SU-DHL-6 (cell line): ENCODE results near the gene C16orf54.

ENCODE experiments used
- CTCF ChIP-seq: fragments of 200-600 bp; sonication (generic); IDR thresholded peaks from one replicate; pipeline ENCODE4 v1.5.1; 2017; ENCODE audit warnings: antibody characterized with exemption, mild to moderate bottlenecking, low read length, moderate library complexity; ENCODE audit not compliant: insufficient read depth, poor library complexity, severe bottlenecking
- EZH2phosphoT487 ChIP-seq: fragments of 200-600 bp; sonication (generic), shearing (Covaris generic); conservative IDR thresholded peaks from 2 replicates; pipeline ENCODE4 v1.6.1; 2018; ENCODE audit warnings: mild to moderate bottlenecking, antibody characterized with exemption, low read length, moderate library complexity, mixed read lengths

GRCh38 chr16:29756654-29757053 lies 10.9 kb upstream of the C16orf54 start:
- TF ChIP-seq CTCF, result no peak
- TF ChIP-seq EZH2phosphoT487, result no peak
